HCT116 (cell line): ENCODE results near the gene ZNF554.

Source experiments
- ELF1 ChIP-seq: IDR thresholded peaks from 2 replicates; pipeline ENCODE4 v1.6.1; 2012; ENCODE audit warnings: low read depth, borderline replicate concordance
- EZH2 ChIP-seq: fragments of 200-600 bp; sonication (generic); IDR thresholded peaks from 2 replicates; pipeline ENCODE4 v1.6.1; 2017; ENCODE audit warnings: antibody characterized with exemption, mixed run types
- JUND ChIP-seq: IDR thresholded peaks from 2 replicates; pipeline ENCODE4 v1.6.1; 2012
- POLR2A ChIP-seq: IDR thresholded peaks from 2 replicates; pipeline ENCODE4 v1.7.0; 2011; ENCODE audit warnings: borderline replicate concordance; ENCODE audit not compliant: insufficient read depth, insufficient read length; ENCODE audit errors: extremely low read depth
- POLR2AphosphoS5 ChIP-seq: IDR thresholded peaks from 2 replicates; pipeline ENCODE4 v1.6.1; 2011; ENCODE audit warnings: mild to moderate bottlenecking, low read depth, low read length, moderate library complexity
- RAD21 ChIP-seq: IDR thresholded peaks from 2 replicates; pipeline ENCODE4 v1.6.1; 2012; ENCODE audit warnings: low read depth, mild to moderate bottlenecking
- SIN3A ChIP-seq: IDR thresholded peaks from 2 replicates; pipeline ENCODE4 v1.6.1; 2012; ENCODE audit warnings: low read depth
- SP1 ChIP-seq: IDR thresholded peaks from 2 replicates; pipeline ENCODE4 v1.6.1; 2012; ENCODE audit warnings: low read depth
- SRF ChIP-seq: IDR thresholded peaks from 2 replicates; pipeline ENCODE4 v1.6.1; 2012; ENCODE audit warnings: low read depth
- ZNF274 ChIP-seq: fragments of 200-500 bp; sonication (Bioruptor generic); IDR thresholded peaks from 2 replicates; pipeline ENCODE4 v1.6.1; 2014; ENCODE audit warnings: mild to moderate bottlenecking, low read depth, low read length, inconsistent platforms
- TF ChIP-seq, protein P1 (sequence below): IDR thresholded peaks from 2 replicates; pipeline ENCODE4 v1.6.1; 2012
- TF ChIP-seq, protein P2 (sequence below): IDR thresholded peaks from 2 replicates; pipeline ENCODE4 v1.6.1; 2011; ENCODE audit warnings: mild to moderate bottlenecking, low read length, moderate library complexity; ENCODE audit not compliant: insufficient replicate concordance; ENCODE audit errors: extremely low read depth
- TF ChIP-seq, protein P3 (sequence below), 3 experiments: fragments of 200-600 bp in 1 of 3; sonication (generic) in 1 of 3; IDR thresholded peaks in 2 of 3; conservative IDR thresholded peaks in 1 of 3; 2 replicates each; pipeline ENCODE4 v1.5.1; 2012 to 2017; ENCODE audit warnings: low read depth in 2 of 3, low read length in 2 of 3, antibody characterized with exemption in 1 of 3, borderline replicate concordance in 1 of 3, control low read depth in 1 of 3, mild to moderate bottlenecking in 1 of 3, mixed read lengths in 1 of 3, mixed run types in 1 of 3, moderate library complexity in 1 of 3; ENCODE audit not compliant: insufficient read depth in 1 of 3
- TF ChIP-seq, protein P4 (sequence below): IDR thresholded peaks from 2 replicates; pipeline ENCODE4 v1.6.1; 2012; ENCODE audit warnings: low read depth

DNA sequence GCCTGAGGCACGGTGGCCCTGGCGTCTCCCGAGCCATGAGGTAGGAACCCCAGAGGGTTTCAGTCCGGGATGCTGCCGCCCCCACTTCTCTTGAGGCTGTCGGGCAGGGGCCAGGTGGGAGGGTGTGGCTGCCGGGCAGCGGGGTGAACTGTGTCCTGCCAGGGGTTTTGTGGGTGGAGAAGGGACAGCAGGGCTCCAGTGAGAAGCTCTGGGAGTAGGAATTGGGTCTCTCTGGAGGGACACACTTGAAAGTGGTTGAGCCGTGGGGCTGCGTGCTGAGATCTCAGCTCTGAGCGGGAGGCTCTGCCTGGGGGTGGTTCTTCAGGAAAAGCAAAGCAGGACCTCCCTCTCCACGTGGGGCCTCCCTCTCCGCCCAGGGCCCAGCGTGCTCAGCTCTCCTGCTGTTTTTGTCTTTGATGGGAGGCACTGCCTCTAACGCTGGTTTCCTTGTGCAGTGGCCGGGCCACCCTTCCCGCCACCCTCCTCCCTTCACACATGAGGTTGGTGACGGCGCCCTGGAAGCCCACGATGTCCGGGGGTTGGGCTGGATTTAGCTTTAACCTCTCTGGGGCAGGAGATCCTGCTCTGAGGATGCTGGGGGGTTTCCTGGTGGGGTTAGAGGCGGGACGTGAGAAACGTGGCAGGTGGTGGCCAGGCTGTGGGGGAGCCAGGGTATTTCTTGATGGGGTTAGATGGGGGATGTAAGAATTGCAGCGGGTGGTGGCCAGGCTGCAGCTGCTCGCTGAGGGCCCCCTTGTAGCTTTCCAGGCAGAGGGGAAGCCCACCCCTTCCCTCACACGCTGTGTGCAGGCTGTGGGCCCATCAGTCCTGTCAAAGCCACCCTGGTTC lies 15.3 kb upstream of the ZNF554 start:
- no peak for TF ChIP-seq SIN3A
- TF ChIP-seq POLR2A, result no peak
- TF ChIP-seq SRF, result no peak
- TF ChIP-seq, protein P1, sequence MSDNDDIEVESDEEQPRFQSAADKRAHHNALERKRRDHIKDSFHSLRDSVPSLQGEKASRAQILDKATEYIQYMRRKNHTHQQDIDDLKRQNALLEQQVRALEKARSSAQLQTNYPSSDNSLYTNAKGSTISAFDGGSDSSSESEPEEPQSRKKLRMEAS, result no peak
- TF ChIP-seq POLR2AphosphoS5, result no peak
- TF ChIP-seq, protein P2, sequence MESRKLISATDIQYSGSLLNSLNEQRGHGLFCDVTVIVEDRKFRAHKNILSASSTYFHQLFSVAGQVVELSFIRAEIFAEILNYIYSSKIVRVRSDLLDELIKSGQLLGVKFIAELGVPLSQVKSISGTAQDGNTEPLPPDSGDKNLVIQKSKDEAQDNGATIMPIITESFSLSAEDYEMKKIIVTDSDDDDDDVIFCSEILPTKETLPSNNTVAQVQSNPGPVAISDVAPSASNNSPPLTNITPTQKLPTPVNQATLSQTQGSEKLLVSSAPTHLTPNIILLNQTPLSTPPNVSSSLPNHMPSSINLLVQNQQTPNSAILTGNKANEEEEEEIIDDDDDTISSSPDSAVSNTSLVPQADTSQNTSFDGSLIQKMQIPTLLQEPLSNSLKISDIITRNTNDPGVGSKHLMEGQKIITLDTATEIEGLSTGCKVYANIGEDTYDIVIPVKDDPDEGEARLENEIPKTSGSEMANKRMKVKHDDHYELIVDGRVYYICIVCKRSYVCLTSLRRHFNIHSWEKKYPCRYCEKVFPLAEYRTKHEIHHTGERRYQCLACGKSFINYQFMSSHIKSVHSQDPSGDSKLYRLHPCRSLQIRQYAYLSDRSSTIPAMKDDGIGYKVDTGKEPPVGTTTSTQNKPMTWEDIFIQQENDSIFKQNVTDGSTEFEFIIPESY, result no peak
- TF ChIP-seq, protein P3, sequence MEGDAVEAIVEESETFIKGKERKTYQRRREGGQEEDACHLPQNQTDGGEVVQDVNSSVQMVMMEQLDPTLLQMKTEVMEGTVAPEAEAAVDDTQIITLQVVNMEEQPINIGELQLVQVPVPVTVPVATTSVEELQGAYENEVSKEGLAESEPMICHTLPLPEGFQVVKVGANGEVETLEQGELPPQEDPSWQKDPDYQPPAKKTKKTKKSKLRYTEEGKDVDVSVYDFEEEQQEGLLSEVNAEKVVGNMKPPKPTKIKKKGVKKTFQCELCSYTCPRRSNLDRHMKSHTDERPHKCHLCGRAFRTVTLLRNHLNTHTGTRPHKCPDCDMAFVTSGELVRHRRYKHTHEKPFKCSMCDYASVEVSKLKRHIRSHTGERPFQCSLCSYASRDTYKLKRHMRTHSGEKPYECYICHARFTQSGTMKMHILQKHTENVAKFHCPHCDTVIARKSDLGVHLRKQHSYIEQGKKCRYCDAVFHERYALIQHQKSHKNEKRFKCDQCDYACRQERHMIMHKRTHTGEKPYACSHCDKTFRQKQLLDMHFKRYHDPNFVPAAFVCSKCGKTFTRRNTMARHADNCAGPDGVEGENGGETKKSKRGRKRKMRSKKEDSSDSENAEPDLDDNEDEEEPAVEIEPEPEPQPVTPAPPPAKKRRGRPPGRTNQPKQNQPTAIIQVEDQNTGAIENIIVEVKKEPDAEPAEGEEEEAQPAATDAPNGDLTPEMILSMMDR (IDR thresholded peaks at IDR 0.05 in 2 of 3, conservative IDR thresholded peaks at IDR 0.05 in 1 of 3; ENCODE audit: borderline replicate concordance in 1 of 3, insufficient read depth in 1 of 3, low read depth in 2 of 3, low read length in 2 of 3), result no peak
- no peak for TF ChIP-seq JUND
- TF ChIP-seq, protein P4, sequence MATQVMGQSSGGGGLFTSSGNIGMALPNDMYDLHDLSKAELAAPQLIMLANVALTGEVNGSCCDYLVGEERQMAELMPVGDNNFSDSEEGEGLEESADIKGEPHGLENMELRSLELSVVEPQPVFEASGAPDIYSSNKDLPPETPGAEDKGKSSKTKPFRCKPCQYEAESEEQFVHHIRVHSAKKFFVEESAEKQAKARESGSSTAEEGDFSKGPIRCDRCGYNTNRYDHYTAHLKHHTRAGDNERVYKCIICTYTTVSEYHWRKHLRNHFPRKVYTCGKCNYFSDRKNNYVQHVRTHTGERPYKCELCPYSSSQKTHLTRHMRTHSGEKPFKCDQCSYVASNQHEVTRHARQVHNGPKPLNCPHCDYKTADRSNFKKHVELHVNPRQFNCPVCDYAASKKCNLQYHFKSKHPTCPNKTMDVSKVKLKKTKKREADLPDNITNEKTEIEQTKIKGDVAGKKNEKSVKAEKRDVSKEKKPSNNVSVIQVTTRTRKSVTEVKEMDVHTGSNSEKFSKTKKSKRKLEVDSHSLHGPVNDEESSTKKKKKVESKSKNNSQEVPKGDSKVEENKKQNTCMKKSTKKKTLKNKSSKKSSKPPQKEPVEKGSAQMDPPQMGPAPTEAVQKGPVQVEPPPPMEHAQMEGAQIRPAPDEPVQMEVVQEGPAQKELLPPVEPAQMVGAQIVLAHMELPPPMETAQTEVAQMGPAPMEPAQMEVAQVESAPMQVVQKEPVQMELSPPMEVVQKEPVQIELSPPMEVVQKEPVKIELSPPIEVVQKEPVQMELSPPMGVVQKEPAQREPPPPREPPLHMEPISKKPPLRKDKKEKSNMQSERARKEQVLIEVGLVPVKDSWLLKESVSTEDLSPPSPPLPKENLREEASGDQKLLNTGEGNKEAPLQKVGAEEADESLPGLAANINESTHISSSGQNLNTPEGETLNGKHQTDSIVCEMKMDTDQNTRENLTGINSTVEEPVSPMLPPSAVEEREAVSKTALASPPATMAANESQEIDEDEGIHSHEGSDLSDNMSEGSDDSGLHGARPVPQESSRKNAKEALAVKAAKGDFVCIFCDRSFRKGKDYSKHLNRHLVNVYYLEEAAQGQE, result no peak
- no peak for TF ChIP-seq EZH2
- no peak for TF ChIP-seq SP1
- no peak for TF ChIP-seq ZNF274
- TF ChIP-seq RAD21, result no peak
- no peak for TF ChIP-seq ELF1
